PC-9 (cell line): Measurements from ENCODE around the gene C17orf107. TPM values are rescaled to one million over a fixed set of nuclear protein-coding genes. Genes with fewer than 3 reads are reported as not detected.

Experiments
- BruUV-seq: library from RNA; stranded (reverse); fragments of 400-500 nt; replicated peaks from 2 replicates; lab custom pipeline; 2021; lab: Mats Ljungman, UMichigan
- CTCF ChIA-PET: fragments of 300-600 bp; sonication (Branson Sonifier 250); formaldehyde crosslinking; loops from one replicate; lab custom pipeline; 2022; ENCODE audit warnings: antibody characterized with exemption; lab: Charles Lee
- POLR2A ChIA-PET: fragments of 300-600 bp; sonication (Branson Sonifier 250); formaldehyde crosslinking; loops from one replicate; lab custom pipeline; 2022; ENCODE audit warnings: antibody characterized with exemption; ENCODE audit not compliant: unreplicated experiment; lab: Charles Lee
- DNase-seq, 2 experiments: peaks; one replicate each; pipeline versions ENCODE4 v3.0.0 to v3.0.0-alpha.2; 2015 to 2022; ENCODE audit warnings: mixed read lengths in 1 of 2
- H2AFZ ChIP-seq: fragments of 200-600 bp; sonication (generic); 2 replicates; pipeline ENCODE4 v1.8.1; 2017; ENCODE audit warnings: antibody characterized with exemption
- H3F3A ChIP-seq: fragments of 200-600 bp; sonication (generic); 2 replicates; pipeline ENCODE4 v1.8.1; 2017; ENCODE audit warnings: antibody characterized with exemption, mild to moderate bottlenecking, low read depth; ENCODE audit not compliant: insufficient read depth
- H3K27ac ChIP-seq: fragments of 200-600 bp; sonication (generic); 2 replicates; pipeline ENCODE4 v1.6.1; 2016; ENCODE audit warnings: mixed run types
- H3K27me3 ChIP-seq: fragments of 200-600 bp; sonication (generic); 2 replicates; pipeline ENCODE4 v1.6.1; 2016; ENCODE audit warnings: low read depth, mixed run types; ENCODE audit not compliant: insufficient read depth
- H3K36me3 ChIP-seq: fragments of 200-600 bp; sonication (generic); 2 replicates; pipeline ENCODE4 v1.6.1; 2016; ENCODE audit warnings: low read depth, mixed run types
- H3K4me1 ChIP-seq: fragments of 200-600 bp; sonication (generic); replicated peaks from 2 replicates; pipeline ENCODE4 v1.6.1; 2016; ENCODE audit warnings: mixed run types; ENCODE audit not compliant: insufficient read depth
- H3K4me2 ChIP-seq: fragments of 200-600 bp; sonication (generic); 2 replicates; pipeline ENCODE4 v1.6.1; 2017; ENCODE audit warnings: mixed run types
- H3K4me3 ChIP-seq: fragments of 200-600 bp; sonication (generic); 2 replicates; pipeline ENCODE4 v1.6.1; 2016; ENCODE audit warnings: mixed run types
- H3K79me2 ChIP-seq: fragments of 200-600 bp; sonication (generic); 2 replicates; pipeline ENCODE4 v1.6.1; 2017; ENCODE audit warnings: low read depth, mixed run types
- H3K9me2 ChIP-seq: fragments of 200-600 bp; sonication (generic); 2 replicates; pipeline ENCODE4 v1.8.1; 2017; ENCODE audit warnings: mild to moderate bottlenecking; ENCODE audit not compliant: insufficient read depth
- H3K9me3 ChIP-seq: fragments of 200-600 bp; sonication (generic); 2 replicates; pipeline ENCODE4 v1.8.1; 2016; ENCODE audit warnings: low read depth; ENCODE audit not compliant: insufficient read depth
- H4K20me1 ChIP-seq: fragments of 200-600 bp; sonication (generic); 2 replicates; pipeline ENCODE4 v1.8.1; 2017; ENCODE audit not compliant: insufficient read depth
- EZH2 ChIP-seq: fragments of 200-600 bp; sonication (generic); IDR thresholded peaks from 2 replicates; pipeline ENCODE4 v1.8.0; 2017; ENCODE audit warnings: antibody characterized with exemption, low read depth
- intact Hi-C: fragments of 100-400 bp; cut with micrococcal nuclease; formaldehyde crosslinking; loops from one replicate; pipeline ENCODE4 v1.10.0; 2022; ENCODE audit not compliant: unreplicated experiment
- total RNA-seq: library from RNA; stranded (reverse); gene quantifications from 2 replicates; pipeline ENCODE4 v1.2.3, GENCODE V29; 2021
- TF ChIP-seq, protein P1 (sequence below): fragments of 200-600 bp; sonication (generic); conservative IDR thresholded peaks from 2 replicates; pipeline ENCODE4 v1.6.1; 2017; ENCODE audit warnings: mixed run types, antibody characterized with exemption, mild to moderate bottlenecking, moderate library complexity

C17orf107 gene
- total RNA-seq, 1 experiment from 2014 or later: 3.1 TPM

DNA sequence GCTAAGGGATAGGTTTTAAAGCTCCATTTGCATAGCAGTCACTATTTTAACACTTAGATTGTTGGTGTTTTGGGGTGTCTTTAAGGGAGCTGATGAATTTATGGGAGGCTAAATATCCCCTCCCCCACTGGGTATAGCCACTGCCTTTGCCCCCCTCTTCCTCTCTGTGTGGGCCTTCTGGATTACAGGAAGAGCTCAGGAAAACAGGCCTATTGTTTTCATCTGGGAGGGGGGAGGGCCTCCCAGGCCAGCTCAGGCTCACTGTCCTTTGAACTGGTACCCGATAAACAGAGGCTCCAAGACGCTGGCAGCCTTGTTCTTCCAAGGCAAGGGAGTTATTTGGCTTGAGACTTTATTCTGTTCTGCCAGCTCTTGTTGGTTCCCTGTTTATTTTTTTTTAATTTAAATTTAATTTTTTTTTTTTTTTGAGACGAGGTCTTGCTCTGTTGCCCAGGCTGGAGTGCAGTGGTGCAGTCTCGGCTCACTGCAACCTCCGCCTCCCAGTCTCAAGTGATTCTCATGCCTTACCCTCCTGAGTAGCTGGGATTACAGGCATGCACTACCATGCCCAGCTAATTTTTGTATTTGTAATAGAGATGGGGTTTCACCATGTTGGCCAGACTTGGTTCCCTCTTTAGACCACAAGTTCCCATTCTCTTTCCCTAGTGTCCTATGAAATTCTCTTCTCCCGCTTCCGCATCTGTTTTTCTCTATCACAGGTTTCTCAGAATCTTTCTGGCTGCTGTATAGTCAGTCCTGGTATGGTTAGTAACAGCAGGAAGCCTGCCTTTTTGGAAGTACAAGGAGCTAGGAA lies 41.1 kb upstream of the C17orf107 start:
- ChIA-PET POLR2A (interaction anchor here (0.6 kb wide), 3 partner anchors 12 to 58 kb away, joined by 4 to 15 read pairs (median 5); no protein-coding TSS in a partner anchor), CTCF (interaction anchor here (0.7 to 1.1 kb wide), 3 partner anchors 9 to 24 kb away, joined by 3 to 5 read pairs (median 4); no protein-coding TSS in a partner anchor)
- Histone ChIP-seq H3K4me2 (peak overlapping the region; percentile 41; the same call in 1 of the 2 replicates), H3K4me1 (peaks cover 20% of the 10 kb centered on the region), H3K4me3 (no peak overlapping the region), H3K9me3 (no peaks in the 10 kb centered on the region), H3K27me3 (no peaks in the 10 kb centered on the region), H3K79me2 (peaks cover 50% of the 10 kb centered on the region), H3K9me2 (no peaks in the 10 kb centered on the region), H3K36me3 (0 out of 2 replicates have a peak, but pooled peaks cover 3% of the 10 kb centered on the region), H3F3A (peaks cover 23% of the 10 kb centered on the region), H4K20me1 (peaks cover 14% of the 10 kb centered on the region), H3K27ac (peak overlapping the region; percentile 37), H2AFZ (no peak overlapping the region)
- BruUV-seq: no TSS peak
- intact Hi-C loops: loop anchor here (2.0 kb wide), 1 partner anchor 61 kb away; the partner anchor contains the start of gene PSMB6
- no peak for TF ChIP-seq EZH2
- TF ChIP-seq, protein P1, sequence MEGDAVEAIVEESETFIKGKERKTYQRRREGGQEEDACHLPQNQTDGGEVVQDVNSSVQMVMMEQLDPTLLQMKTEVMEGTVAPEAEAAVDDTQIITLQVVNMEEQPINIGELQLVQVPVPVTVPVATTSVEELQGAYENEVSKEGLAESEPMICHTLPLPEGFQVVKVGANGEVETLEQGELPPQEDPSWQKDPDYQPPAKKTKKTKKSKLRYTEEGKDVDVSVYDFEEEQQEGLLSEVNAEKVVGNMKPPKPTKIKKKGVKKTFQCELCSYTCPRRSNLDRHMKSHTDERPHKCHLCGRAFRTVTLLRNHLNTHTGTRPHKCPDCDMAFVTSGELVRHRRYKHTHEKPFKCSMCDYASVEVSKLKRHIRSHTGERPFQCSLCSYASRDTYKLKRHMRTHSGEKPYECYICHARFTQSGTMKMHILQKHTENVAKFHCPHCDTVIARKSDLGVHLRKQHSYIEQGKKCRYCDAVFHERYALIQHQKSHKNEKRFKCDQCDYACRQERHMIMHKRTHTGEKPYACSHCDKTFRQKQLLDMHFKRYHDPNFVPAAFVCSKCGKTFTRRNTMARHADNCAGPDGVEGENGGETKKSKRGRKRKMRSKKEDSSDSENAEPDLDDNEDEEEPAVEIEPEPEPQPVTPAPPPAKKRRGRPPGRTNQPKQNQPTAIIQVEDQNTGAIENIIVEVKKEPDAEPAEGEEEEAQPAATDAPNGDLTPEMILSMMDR: no peak
- no peak for DNase-seq

DNA sequence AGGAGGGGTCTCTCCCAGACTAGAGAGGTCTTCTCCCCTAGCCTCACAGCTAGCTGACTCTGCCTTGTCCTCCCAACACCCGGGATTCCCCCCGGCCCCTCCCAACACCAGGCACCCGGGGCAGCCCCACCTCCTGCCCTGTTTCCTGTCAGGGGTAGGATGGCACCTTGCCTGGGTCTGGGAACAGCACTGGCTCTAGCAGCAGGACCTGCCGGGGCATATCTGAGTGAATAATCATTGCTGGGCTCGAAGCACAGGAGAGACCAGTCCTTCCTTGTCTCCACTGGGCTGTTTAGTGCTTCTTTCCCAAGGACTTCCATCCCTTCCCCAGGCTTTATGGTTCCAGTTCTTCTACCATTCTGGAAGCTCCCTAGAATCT lies 40.5 kb upstream of the C17orf107 start:
- peaks cover 45% of the 10 kb centered on the region for H3K79me2 ChIP-seq
- DNase-seq: peak; percentile 59 to 84
- peaks cover 23% of the 10 kb centered on the region for H3F3A ChIP-seq
- POLR2A ChIA-PET: no interaction called here
- H3K9me2 ChIP-seq: no peaks in the 10 kb centered on the region
- BruUV-seq: no TSS peak
- H3K9me3 ChIP-seq: no peaks in the 10 kb centered on the region
- no peak overlapping the region for H2AFZ ChIP-seq
- H4K20me1 ChIP-seq: peaks cover 16% of the 10 kb centered on the region
- H3K4me1 ChIP-seq: peaks cover 20% of the 10 kb centered on the region
- H3K27me3 ChIP-seq: no peaks in the 10 kb centered on the region
- TF ChIP-seq EZH2: no peak
- TF ChIP-seq, protein P1: no peak
- 0 out of 2 replicates have a peak, but pooled peaks cover 3% of the 10 kb centered on the region for H3K36me3 ChIP-seq
- H3K4me3 ChIP-seq: no peak overlapping the region
- H3K4me2 ChIP-seq: peak overlapping the region; percentile 41
- intact Hi-C loops: loop anchor here (2.0 kb wide), 1 partner anchor 62 kb away; the partner anchor contains the start of gene PSMB6
- H3K27ac ChIP-seq: peak overlapping the region; percentile 37
- CTCF ChIA-PET: interaction anchor here (0.7 kb wide), 1 partner anchor 25 kb away, joined by 5 read pairs; no protein-coding TSS in a partner anchor

DNA sequence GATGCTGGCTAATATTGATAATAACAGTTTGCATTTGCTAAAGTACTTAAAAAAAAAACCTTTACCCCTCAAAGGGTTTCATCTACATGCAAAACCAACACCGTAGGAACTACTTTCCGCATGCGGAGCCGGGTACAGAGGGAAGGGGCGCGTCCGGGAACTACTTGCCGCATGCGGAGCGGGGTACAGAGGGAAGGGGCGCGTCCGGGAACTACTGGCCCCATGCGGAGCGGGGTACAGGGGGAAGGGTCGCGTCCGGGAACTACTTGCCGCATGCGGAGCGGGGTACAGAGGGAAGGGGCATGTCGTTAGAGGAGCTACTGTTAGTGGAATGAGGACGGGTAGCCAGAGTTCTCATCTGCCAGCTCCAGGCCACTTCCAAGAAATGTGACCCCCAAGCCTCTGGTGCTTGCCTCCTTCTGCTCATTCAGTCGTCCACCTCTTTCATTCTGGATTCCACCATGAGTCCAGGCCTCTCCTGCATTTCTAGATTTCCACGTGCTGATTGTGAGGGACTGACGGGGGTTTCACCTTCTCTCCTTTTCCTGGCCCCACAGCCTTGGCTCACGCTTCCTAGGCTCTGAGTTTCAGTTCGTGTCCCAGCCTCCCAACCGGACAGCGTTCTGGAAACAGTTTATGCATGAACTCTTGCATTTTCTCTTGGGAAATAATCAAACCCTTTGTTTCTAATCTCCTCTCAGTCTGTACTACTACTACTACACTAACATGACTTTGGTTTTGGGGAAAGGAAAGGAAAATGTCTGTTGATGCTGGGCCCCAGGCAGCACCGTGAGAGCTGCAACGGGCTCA lies 39.3 kb upstream of the C17orf107 start:
- peaks cover 38% of the 10 kb centered on the region for H3K79me2 ChIP-seq
- no peak for TF ChIP-seq EZH2
- TF ChIP-seq, protein P1: no peak
- ChIA-PET POLR2A (no interaction called here), CTCF (no interaction called here)
- peaks cover 20% of the 10 kb centered on the region for H3K4me1 ChIP-seq
- H3K4me3 ChIP-seq: no peak overlapping the region
- peaks cover 23% of the 10 kb centered on the region for H3F3A ChIP-seq
- H3K9me3 ChIP-seq: no peaks in the 10 kb centered on the region
- BruUV-seq: no TSS peak
- DNase-seq: no peak
- H3K4me2 ChIP-seq: no peak overlapping the region
- intact Hi-C loops: loop anchor here (2.0 kb wide), 1 partner anchor 63 kb away; the partner anchor contains the start of gene PSMB6
- H3K9me2 ChIP-seq: no peaks in the 10 kb centered on the region
- peaks cover 16% of the 10 kb centered on the region for H4K20me1 ChIP-seq
- H3K36me3 ChIP-seq: 0 out of 2 replicates have a peak, but pooled peaks cover 3% of the 10 kb centered on the region
- no peak overlapping the region for H2AFZ ChIP-seq
- no peaks in the 10 kb centered on the region for H3K27me3 ChIP-seq
- no peak overlapping the region for H3K27ac ChIP-seq
